Sigmoid colon (tissue), 7 donors: ENCODE results near the gene STK38. TPM values are rescaled to one million over a fixed set of nuclear protein-coding genes. Genes with fewer than 3 reads are reported as not detected.

Experiments
- DNase-seq: peaks from one replicate; pipeline ENCODE4 v3.0.0-alpha.2; 2019
- H3K27ac ChIP-seq, 4 donors: fragments of 200-600 bp; sonication (generic); one replicate each; pipeline ENCODE4 v1.5.1; 2016 to 2019; ENCODE audit warnings: mild to moderate bottlenecking in 1 of 4
- H3K27me3 ChIP-seq, 3 donors: fragments of 200-600 bp; sonication (generic); one replicate each; pipeline ENCODE4 v1.5.1; 2019; ENCODE audit warnings: mild to moderate bottlenecking in 1 of 3
- H3K36me3 ChIP-seq, 4 donors: fragments of 200-600 bp; sonication (generic); one replicate each; pipeline ENCODE4 v1.5.1; 2016 to 2019
- H3K4me1 ChIP-seq, 4 donors: fragments of 200-600 bp; sonication (generic); one replicate each; pipeline ENCODE4 v1.5.1; 2017 to 2019
- H3K4me3 ChIP-seq, 4 donors: fragments of 200-600 bp; sonication (generic); one replicate each; pipeline ENCODE4 v1.5.1; 2017 to 2019; ENCODE audit warnings: mild to moderate bottlenecking in 2 of 4, moderate library complexity in 1 of 4
- H3K9me3 ChIP-seq, 4 donors: fragments of 200-600 bp in 3 of 4; sonication (generic) in 3 of 4; one replicate each; pipeline versions ENCODE4 v1.5.1 to v1.6.1; 2013 to 2019
- EP300 ChIP-seq, 4 donors: sonication (generic); formaldehyde crosslinking; IDR thresholded peaks; one replicate each; pipeline ENCODE4 v1.6.1; 2017; ENCODE audit warnings: antibody characterized with exemption in 4 of 4
- POLR2A ChIP-seq, 2 donors: fragments of 450-650 bp; IDR thresholded peaks; one replicate each; pipeline ENCODE4 v1.6.1; 2016; ENCODE audit warnings: antibody characterized with exemption in 2 of 2, mild to moderate bottlenecking in 2 of 2, moderate library complexity in 2 of 2
- POLR2AphosphoS5 ChIP-seq, 4 donors: sonication (generic); formaldehyde crosslinking; IDR thresholded peaks; one replicate each; pipeline ENCODE4 v1.6.1; 2017; ENCODE audit warnings: antibody characterized with exemption in 4 of 4
- WGBS, 2 donors: extraction: QIAGEN DNeasy Blood & Tissue Kit; methylation state at CpG; one replicate each; pipeline ENCODE4 v1.1.7; 2013; 5-methylcytosine and 5-hydroxymethylcytosine counted together
- intact Hi-C: fragments of 100-400 bp; cut with DNase I; formaldehyde crosslinking; loops from one replicate; pipeline ENCODE4 v1.15.1; 2023
- polyA plus RNA-seq, 3 donors: library from polyadenylated mRNA; stranded (reverse); fragments of 200-250 nt; gene quantifications; one replicate each; pipeline ENCODE4 v1.2.3, GENCODE V29; 2013
- total RNA-seq, 4 donors: library from RNA; depleted of rRNA; stranded (reverse); fragments of >200 nt; gene quantifications; one replicate each; pipeline ENCODE4 v1.1.0, GENCODE V29; 2016
- TF ChIP-seq, protein P1 (sequence below), 4 experiments: fragments of 450-650 bp in 3 of 4; fragments of 200-600 bp in 1 of 4; IDR thresholded peaks; one replicate each; pipeline ENCODE4 v1.5.1; 2016 to 2019; ENCODE audit warnings: antibody characterized with exemption in 4 of 4, mild to moderate bottlenecking in 3 of 4, moderate library complexity in 2 of 4
- donor health status: healthy with polysubstance abuse.
- donor health status: Bipolar disorder and iron deficiency.
- donor health status: healthy.

STK38 gene
- total and polyA plus RNA-seq, 7 donors: 25.8 to 47.8 (median 36.0) TPM

DNA sequence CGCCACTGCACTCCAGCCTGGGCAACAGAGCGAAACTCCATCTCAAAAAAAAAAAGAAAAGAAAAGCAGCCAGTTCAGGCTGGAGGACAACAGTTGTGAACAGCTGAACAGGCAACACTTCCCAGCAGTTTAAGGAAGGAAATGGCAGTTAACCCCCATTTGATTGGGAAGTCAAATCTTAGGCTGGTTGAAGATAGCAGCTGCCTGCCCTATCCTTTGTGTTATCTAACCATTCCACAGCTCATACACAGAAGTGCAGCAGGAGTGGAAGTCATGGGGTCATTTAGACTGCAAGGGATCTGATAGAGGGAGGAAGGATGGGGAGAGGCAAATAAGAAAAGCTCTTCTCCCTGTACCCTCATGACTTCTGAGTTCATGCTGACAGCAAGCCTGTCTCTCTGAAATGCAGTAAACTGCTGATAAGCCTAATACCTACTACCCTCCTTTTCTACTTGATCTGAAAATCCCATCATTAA is 69.2 kb downstream of the STK38 start:
- no peak for DNase-seq
- WGBS, 2 donors: 80 to 96% methylated on average over 2 of the region's 2 CpGs
- no peak overlapping the region for H3K27ac ChIP-seq
- no peaks in the 10 kb centered on the region for H3K9me3 ChIP-seq
- H3K4me1 ChIP-seq: no peaks in the 10 kb centered on the region
- no peaks in the 10 kb centered on the region for H3K27me3 ChIP-seq
- intact Hi-C loops: no loop called here
- H3K4me3 ChIP-seq: no peak overlapping the region
- no peak for TF ChIP-seq POLR2A (IDR thresholded peaks at IDR 0.05)
- TF ChIP-seq, protein P1, sequence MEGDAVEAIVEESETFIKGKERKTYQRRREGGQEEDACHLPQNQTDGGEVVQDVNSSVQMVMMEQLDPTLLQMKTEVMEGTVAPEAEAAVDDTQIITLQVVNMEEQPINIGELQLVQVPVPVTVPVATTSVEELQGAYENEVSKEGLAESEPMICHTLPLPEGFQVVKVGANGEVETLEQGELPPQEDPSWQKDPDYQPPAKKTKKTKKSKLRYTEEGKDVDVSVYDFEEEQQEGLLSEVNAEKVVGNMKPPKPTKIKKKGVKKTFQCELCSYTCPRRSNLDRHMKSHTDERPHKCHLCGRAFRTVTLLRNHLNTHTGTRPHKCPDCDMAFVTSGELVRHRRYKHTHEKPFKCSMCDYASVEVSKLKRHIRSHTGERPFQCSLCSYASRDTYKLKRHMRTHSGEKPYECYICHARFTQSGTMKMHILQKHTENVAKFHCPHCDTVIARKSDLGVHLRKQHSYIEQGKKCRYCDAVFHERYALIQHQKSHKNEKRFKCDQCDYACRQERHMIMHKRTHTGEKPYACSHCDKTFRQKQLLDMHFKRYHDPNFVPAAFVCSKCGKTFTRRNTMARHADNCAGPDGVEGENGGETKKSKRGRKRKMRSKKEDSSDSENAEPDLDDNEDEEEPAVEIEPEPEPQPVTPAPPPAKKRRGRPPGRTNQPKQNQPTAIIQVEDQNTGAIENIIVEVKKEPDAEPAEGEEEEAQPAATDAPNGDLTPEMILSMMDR (IDR thresholded peaks at IDR 0.05): no peak
- no peak for TF ChIP-seq POLR2AphosphoS5 (IDR thresholded peaks at IDR 0.05)
- TF ChIP-seq EP300 (IDR thresholded peaks at IDR 0.05): no peak
- peaks cover 0 to 73% (median 20%) of the 10 kb centered on the region in 4 donors for H3K36me3 ChIP-seq

DNA sequence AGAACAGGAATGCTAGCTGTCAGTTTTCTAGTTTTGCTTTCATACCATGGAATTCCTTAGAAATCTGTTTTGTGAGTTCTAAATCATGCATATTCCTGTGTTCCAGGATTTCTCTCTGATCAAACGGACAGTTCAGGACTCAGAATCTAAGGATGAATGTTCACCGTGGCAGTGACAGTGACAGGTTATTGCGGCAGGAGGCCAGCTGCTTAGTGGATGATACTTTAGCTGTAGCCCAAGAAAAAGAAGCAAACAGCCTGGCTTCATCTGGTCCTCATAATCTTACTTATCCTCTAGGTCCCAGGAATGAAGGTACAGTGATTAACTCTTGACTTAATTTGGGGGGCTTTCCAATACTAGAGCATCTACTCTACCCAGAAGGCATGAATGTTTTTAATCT is 77.3 kb downstream of the STK38 start:
- WGBS, 2 donors: 93% methylated on average over 3 of the region's 3 CpGs
- peaks cover 0 to 40% (median 1%) of the 10 kb centered on the region in 4 donors for H3K36me3 ChIP-seq
- H3K4me1 ChIP-seq: no peaks in the 10 kb centered on the region
- DNase-seq: no peak
- H3K9me3 ChIP-seq: no peaks in the 10 kb centered on the region
- intact Hi-C loops: no loop called here
- TF ChIP-seq POLR2AphosphoS5 (IDR thresholded peaks at IDR 0.05): no peak
- TF ChIP-seq, protein P1 (IDR thresholded peaks at IDR 0.05): no peak
- TF ChIP-seq EP300 (IDR thresholded peaks at IDR 0.05): no peak
- TF ChIP-seq POLR2A (IDR thresholded peaks at IDR 0.05): no peak
- H3K27ac ChIP-seq: no peak overlapping the region
- no peak overlapping the region for H3K4me3 ChIP-seq
- H3K27me3 ChIP-seq: no peaks in the 10 kb centered on the region

DNA sequence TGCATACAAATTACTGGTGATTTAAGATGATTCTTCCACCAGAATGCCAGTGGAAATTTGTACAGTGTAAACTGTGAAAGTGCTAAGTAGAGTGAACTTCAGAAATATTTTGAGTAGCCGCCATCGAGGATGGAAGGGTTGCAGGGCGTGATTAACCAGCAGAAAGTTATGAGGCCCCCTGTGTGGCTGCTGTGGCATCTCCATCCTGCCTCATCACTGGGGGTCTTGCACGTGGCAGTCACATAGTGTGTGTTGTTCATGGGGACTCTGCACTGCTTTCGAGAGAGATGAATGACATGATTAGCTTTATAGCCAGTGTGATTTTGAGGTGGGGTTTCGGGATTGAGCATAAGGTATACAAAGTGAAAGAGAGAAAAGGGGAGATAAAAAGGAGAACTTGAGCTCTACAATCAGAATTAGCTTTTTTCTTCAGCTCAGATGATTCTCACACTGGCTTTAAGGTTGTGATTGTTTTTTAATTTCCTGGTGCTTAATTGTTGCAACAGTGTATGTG is 78.1 kb downstream of the STK38 start:
- H3K4me1 ChIP-seq: no peaks in the 10 kb centered on the region
- no peaks in the 10 kb centered on the region for H3K9me3 ChIP-seq
- H3K27ac ChIP-seq: no peak overlapping the region
- DNase-seq: no peak
- H3K27me3 ChIP-seq: no peaks in the 10 kb centered on the region
- H3K4me3 ChIP-seq: no peak overlapping the region
- peaks cover 0 to 37% (median 1%) of the 10 kb centered on the region in 4 donors for H3K36me3 ChIP-seq
- intact Hi-C loops: no loop called here
- TF ChIP-seq EP300 (IDR thresholded peaks at IDR 0.05): no peak
- 75 to 89% methylated on average over 6 of the region's 6 CpGs for WGBS, 2 donors

DNA sequence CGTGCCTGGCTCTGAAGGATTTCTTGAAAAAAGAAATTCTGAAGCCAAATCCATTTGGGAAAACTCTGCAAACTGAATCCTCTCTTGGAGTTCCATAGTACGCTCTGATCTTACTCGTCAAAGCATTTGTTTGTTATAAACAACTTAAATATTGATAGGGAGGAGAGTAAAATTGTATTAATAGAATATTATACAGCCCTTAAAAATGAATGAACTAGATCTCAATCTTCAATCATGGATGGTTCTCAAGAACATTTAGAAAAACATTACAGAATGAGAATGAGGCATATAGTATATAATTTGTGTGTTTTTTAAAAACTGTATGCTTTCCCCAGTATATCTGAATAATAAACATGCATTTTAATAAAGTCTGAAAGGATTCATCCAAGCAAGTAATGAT is 79.7 kb downstream of the STK38 start:
- WGBS, 2 donors: 98 to 100% methylated on average over 3 of the region's 3 CpGs
- intact Hi-C loops: no loop called here
- peaks cover 0 to 26% (median 1%) of the 10 kb centered on the region in 4 donors for H3K36me3 ChIP-seq
- no peak for DNase-seq
- H3K27ac ChIP-seq: no peak overlapping the region
- no peaks in the 10 kb centered on the region for H3K27me3 ChIP-seq
- no peaks in the 10 kb centered on the region for H3K9me3 ChIP-seq
- TF ChIP-seq POLR2A (IDR thresholded peaks at IDR 0.05) (no peak), POLR2AphosphoS5 (IDR thresholded peaks at IDR 0.05) (no peak), EP300 (IDR thresholded peaks at IDR 0.05) (no peak)
- TF ChIP-seq, protein P1 (IDR thresholded peaks at IDR 0.05): no peak
- no peak overlapping the region for H3K4me3 ChIP-seq
- H3K4me1 ChIP-seq: peaks cover 0 to 7% (median 0%) of the 10 kb centered on the region in 4 donors

DNA sequence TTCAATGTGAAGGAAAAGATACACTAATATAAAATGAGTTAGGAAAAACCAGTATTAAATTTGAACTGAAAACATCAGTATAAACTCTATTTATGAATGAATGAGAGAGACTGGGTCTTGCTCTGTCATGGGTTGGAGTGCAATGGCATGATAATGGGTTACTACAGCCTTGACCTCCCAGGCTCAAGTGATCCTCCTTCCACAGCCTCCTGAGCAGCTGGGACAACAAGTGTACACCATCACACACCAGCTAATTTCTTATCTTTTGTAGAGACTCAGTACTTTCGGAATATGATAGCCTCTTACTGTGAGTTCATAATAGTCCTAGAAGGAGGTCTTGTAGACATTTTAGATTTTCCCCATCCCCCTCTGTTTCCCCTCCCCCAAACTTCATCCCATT is 83.0 kb downstream of the STK38 start:
- Histone ChIP-seq H3K9me3 (no peaks in the 10 kb centered on the region), H3K4me1 (peaks cover 0 to 28% (median 15%) of the 10 kb centered on the region in 4 donors), H3K4me3 (no peak overlapping the region), H3K36me3 (no peaks in the 10 kb centered on the region), H3K27ac (no peak overlapping the region), H3K27me3 (no peaks in the 10 kb centered on the region)
- TF ChIP-seq EP300 (IDR thresholded peaks at IDR 0.05): no peak
- TF ChIP-seq, protein P1 (IDR thresholded peaks at IDR 0.05): no peak
- no peak for TF ChIP-seq POLR2A (IDR thresholded peaks at IDR 0.05)
- no peak for TF ChIP-seq POLR2AphosphoS5 (IDR thresholded peaks at IDR 0.05)
- intact Hi-C loops: no loop called here
- WGBS, 2 donors: 98% methylated on average over 1 of the region's 1 CpG
- no peak for DNase-seq
